HEK293 (cell line): Measurements from ENCODE around the gene DCST2.

Experiments
- BCL6B ChIP-seq: fragments of 450-650 bp; formaldehyde crosslinking; IDR thresholded peaks from 2 replicates; pipeline ENCODE4 v1.5.1; 2017; ENCODE audit warnings: missing biosample characterization, missing genetic modification characterization
- HOXD13 ChIP-seq: sonication (generic); formaldehyde crosslinking; IDR thresholded peaks from 2 replicates; pipeline ENCODE4 v1.8.0; 2022; ENCODE audit warnings: missing genetic modification reagents, borderline replicate concordance
- KLF1 ChIP-seq: fragments of 450-650 bp; formaldehyde crosslinking; IDR thresholded peaks from 2 replicates; pipeline ENCODE4 v1.5.1; 2016; ENCODE audit warnings: missing biosample characterization, missing genetic modification characterization
- KLF16 ChIP-seq: fragments of 450-650 bp; formaldehyde crosslinking; IDR thresholded peaks from 2 replicates; pipeline ENCODE4 v1.5.1; 2017; ENCODE audit warnings: missing biosample characterization, missing genetic modification characterization
- PRDM4 ChIP-seq: fragments of 450-650 bp; formaldehyde crosslinking; IDR thresholded peaks from 2 replicates; pipeline ENCODE4 v1.5.1; 2017; ENCODE audit warnings: missing biosample characterization, missing genetic modification characterization
- REPIN1 ChIP-seq: fragments of 450-650 bp; formaldehyde crosslinking; IDR thresholded peaks from 2 replicates; pipeline ENCODE4 v1.5.1; 2017; ENCODE audit warnings: missing biosample characterization, missing genetic modification characterization, low read depth
- TRIM28 ChIP-seq: IDR thresholded peaks from 2 replicates; pipeline ENCODE4 v1.6.1; 2011; ENCODE audit warnings: low read length, control low read depth, borderline replicate concordance
- ZBTB17 ChIP-seq: fragments of 450-650 bp; formaldehyde crosslinking; IDR thresholded peaks from 2 replicates; pipeline ENCODE4 v1.5.1; 2016; ENCODE audit warnings: missing biosample characterization, missing genetic modification characterization
- ZBTB49 ChIP-seq: fragments of 450-650 bp; formaldehyde crosslinking; IDR thresholded peaks from 2 replicates; pipeline ENCODE4 v1.5.1; 2016; ENCODE audit warnings: missing biosample characterization, missing genetic modification characterization, low read depth
- ZEB2 ChIP-seq: fragments of 450-650 bp; formaldehyde crosslinking; IDR thresholded peaks from 2 replicates; pipeline ENCODE4 v1.5.1; 2016; ENCODE audit warnings: missing biosample characterization, missing genetic modification characterization
- ZFHX2 ChIP-seq: fragments of 450-650 bp; formaldehyde crosslinking; conservative IDR thresholded peaks from 2 replicates; pipeline ENCODE4 v1.5.1; 2016; ENCODE audit warnings: missing biosample characterization, missing genetic modification characterization
- ZNF10 ChIP-seq: fragments of 450-650 bp; formaldehyde crosslinking; IDR thresholded peaks from 2 replicates; pipeline ENCODE4 v1.5.1; 2017; ENCODE audit warnings: missing biosample characterization, missing genetic modification characterization
- ZNF121 ChIP-seq: fragments of 450-650 bp; formaldehyde crosslinking; IDR thresholded peaks from 2 replicates; pipeline ENCODE4 v1.5.1; 2016; ENCODE audit warnings: missing biosample characterization, missing genetic modification characterization
- ZNF133 ChIP-seq: fragments of 450-650 bp; formaldehyde crosslinking; IDR thresholded peaks from 2 replicates; pipeline ENCODE4 v1.5.1; 2016; ENCODE audit warnings: missing biosample characterization, missing genetic modification characterization
- ZNF138 ChIP-seq: fragments of 450-650 bp; formaldehyde crosslinking; IDR thresholded peaks from 2 replicates; pipeline ENCODE4 v1.5.1; 2016; ENCODE audit warnings: missing biosample characterization, missing genetic modification characterization, borderline replicate concordance
- ZNF223 ChIP-seq: fragments of 450-650 bp; formaldehyde crosslinking; IDR thresholded peaks from 2 replicates; pipeline ENCODE4 v1.5.1; 2016; ENCODE audit warnings: missing biosample characterization, missing genetic modification characterization
- ZNF23 ChIP-seq: fragments of 450-650 bp; formaldehyde crosslinking; IDR thresholded peaks from 2 replicates; pipeline ENCODE4 v1.5.1; 2016; ENCODE audit warnings: missing biosample characterization, missing genetic modification characterization, borderline replicate concordance
- ZNF24 ChIP-seq: fragments of 450-650 bp; formaldehyde crosslinking; IDR thresholded peaks from 2 replicates; pipeline ENCODE4 v1.5.1; 2016; ENCODE audit warnings: missing biosample characterization, missing genetic modification characterization
- ZNF266 ChIP-seq: fragments of 450-650 bp; formaldehyde crosslinking; IDR thresholded peaks from 2 replicates; pipeline ENCODE4 v1.5.1; 2016; ENCODE audit warnings: missing biosample characterization, missing genetic modification characterization, low read depth
- ZNF362 ChIP-seq: fragments of 450-650 bp; formaldehyde crosslinking; IDR thresholded peaks from 2 replicates; pipeline ENCODE4 v1.5.1; 2016; ENCODE audit warnings: missing biosample characterization, missing genetic modification characterization
- ZNF426 ChIP-seq: fragments of 450-650 bp; formaldehyde crosslinking; IDR thresholded peaks from 2 replicates; pipeline ENCODE4 v1.5.1; 2017; ENCODE audit warnings: missing biosample characterization, missing genetic modification characterization, mild to moderate bottlenecking, inconsistent platforms, moderate library complexity
- ZNF513 ChIP-seq: fragments of 450-650 bp; IDR thresholded peaks from 2 replicates; pipeline ENCODE4 v1.5.1; 2018; ENCODE audit warnings: missing biosample characterization, missing genetic modification characterization
- ZNF514 ChIP-seq: fragments of 450-650 bp; formaldehyde crosslinking; IDR thresholded peaks from 2 replicates; pipeline ENCODE4 v1.5.1; 2016; ENCODE audit warnings: missing biosample characterization, missing genetic modification characterization
- ZNF585B ChIP-seq: fragments of 450-650 bp; formaldehyde crosslinking; IDR thresholded peaks from 2 replicates; pipeline ENCODE4 v1.5.1; 2016; ENCODE audit warnings: missing biosample characterization, missing genetic modification characterization
- ZNF610 ChIP-seq: fragments of 450-650 bp; formaldehyde crosslinking; IDR thresholded peaks from 2 replicates; pipeline ENCODE4 v1.5.1; 2016; ENCODE audit warnings: missing biosample characterization, missing genetic modification characterization, borderline replicate concordance
- ZNF707 ChIP-seq: fragments of 450-650 bp; formaldehyde crosslinking; IDR thresholded peaks from 2 replicates; pipeline ENCODE4 v1.5.1; 2016; ENCODE audit warnings: missing biosample characterization, missing genetic modification characterization
- ZSCAN23 ChIP-seq: fragments of 450-650 bp; formaldehyde crosslinking; IDR thresholded peaks from 2 replicates; pipeline ENCODE4 v1.5.1; 2016; ENCODE audit warnings: missing biosample characterization, missing genetic modification characterization
- TF ChIP-seq, protein P1 (sequence below): fragments of 450-650 bp; formaldehyde crosslinking; IDR thresholded peaks from 2 replicates; pipeline ENCODE4 v1.5.1; 2017; ENCODE audit warnings: missing biosample characterization, missing genetic modification characterization

The DCST2 gene

DNA sequence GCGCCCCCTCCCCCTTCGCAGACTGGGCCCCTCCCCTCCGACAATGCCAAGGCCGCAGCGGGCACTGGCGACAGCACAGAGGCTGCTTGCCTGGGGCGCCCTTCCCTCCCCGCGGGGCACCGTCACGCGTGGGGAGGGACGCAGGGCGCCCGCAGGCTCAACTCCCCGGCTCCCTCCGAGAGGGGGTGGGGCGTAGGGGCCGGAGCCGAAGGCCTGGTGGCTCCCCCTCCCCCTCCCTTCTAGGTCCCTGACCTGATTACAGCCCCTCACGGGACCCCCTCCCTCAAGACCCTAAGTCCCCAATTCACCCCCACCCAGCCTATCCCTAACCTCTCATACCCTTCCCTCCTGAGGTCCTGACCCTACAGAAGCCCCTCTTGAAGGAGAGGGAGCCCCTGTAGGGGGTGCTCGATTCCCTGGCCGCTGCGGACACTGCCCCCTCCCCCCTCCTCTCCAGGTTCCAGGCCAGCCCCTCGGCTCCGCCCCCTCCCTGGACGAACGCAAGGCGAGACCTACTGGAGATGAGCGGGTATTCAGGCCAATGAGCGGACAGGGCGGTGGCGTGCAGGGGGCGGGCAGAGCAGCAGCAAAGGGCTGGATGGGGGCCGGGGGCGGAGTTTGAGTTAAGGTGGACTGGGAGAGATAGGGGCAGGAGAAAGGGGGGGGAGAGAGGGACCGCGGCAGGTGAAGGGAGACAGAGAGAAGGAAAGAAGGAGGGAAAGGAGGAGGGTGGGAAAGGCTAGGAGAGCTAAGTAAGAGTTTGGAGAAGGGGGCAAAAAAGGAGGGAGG lies 31.7 kb downstream of the DCST2 start (continued):
- TF ChIP-seq ZNF362 (tag by site-specific recombination) = no peak
- TF ChIP-seq ZNF707 (tag by site-specific recombination) = no peak
- TF ChIP-seq TRIM28 = no peak
- no peak; the same call in 1 of the 2 replicates for TF ChIP-seq ZNF24 (tag by site-specific recombination)
- TF ChIP-seq HOXD13 (CRISPR knock-in tag) = no peak
- TF ChIP-seq REPIN1 (tag by site-specific recombination) = no peak
- TF ChIP-seq KLF1 (tag by site-specific recombination) = peak; percentile 28; the same call in 1 of the 2 replicates
- no peak for TF ChIP-seq ZNF121 (tag by site-specific recombination)
- TF ChIP-seq ZNF266 = no peak
- no peak for TF ChIP-seq BCL6B
- no peak for TF ChIP-seq ZNF426 (tag by site-specific recombination)
- TF ChIP-seq, protein P1, sequence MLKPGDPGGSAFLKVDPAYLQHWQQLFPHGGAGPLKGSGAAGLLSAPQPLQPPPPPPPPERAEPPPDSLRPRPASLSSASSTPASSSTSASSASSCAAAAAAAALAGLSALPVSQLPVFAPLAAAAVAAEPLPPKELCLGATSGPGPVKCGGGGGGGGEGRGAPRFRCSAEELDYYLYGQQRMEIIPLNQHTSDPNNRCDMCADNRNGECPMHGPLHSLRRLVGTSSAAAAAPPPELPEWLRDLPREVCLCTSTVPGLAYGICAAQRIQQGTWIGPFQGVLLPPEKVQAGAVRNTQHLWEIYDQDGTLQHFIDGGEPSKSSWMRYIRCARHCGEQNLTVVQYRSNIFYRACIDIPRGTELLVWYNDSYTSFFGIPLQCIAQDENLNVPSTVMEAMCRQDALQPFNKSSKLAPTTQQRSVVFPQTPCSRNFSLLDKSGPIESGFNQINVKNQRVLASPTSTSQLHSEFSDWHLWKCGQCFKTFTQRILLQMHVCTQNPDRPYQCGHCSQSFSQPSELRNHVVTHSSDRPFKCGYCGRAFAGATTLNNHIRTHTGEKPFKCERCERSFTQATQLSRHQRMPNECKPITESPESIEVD (tag by site-specific recombination) = no peak
- no peak for TF ChIP-seq ZNF585B (tag by site-specific recombination)
- TF ChIP-seq ZFHX2 = peak; percentile 63
- peak; percentile 73; the same call in 1 of the 2 replicates for TF ChIP-seq ZNF10 (tag by site-specific recombination)
- TF ChIP-seq ZNF513 (tag by site-specific recombination) = no peak; the same call in 1 of the 2 replicates
- TF ChIP-seq ZNF138 (tag by site-specific recombination) = no peak
- no peak for TF ChIP-seq ZNF610 (tag by site-specific recombination)
- no peak for TF ChIP-seq ZNF223 (tag by site-specific recombination)
- no peak for TF ChIP-seq ZNF514 (tag by site-specific recombination)
- no peak for TF ChIP-seq ZNF133 (tag by site-specific recombination)
- TF ChIP-seq ZBTB17 (tag by site-specific recombination) = peak; percentile 95
- no peak for TF ChIP-seq ZBTB49 (tag by site-specific recombination)
- peak; percentile 65 for TF ChIP-seq ZEB2
- TF ChIP-seq PRDM4 = no peak
- peak; percentile 82 for TF ChIP-seq ZSCAN23 (tag by site-specific recombination)
- TF ChIP-seq KLF16 (tag by site-specific recombination) = peak; percentile 70; the same call in 1 of the 2 replicates
- no peak for TF ChIP-seq ZNF23 (tag by site-specific recombination)
